ENCODE measurements around the gene PDYN. TPM values are rescaled to one million over a fixed set of nuclear protein-coding genes. Genes with fewer than 3 reads are reported as not detected.

PDYN gene
- total RNA-seq, 2 experiments from 2014 or later, result not detected

GRCh38 chr20:2005831-2006426, 12.1 kb upstream of the PDYN start:
- intact Hi-C loops (cut with micrococcal nuclease), result loop anchor here (1.0 to 10.0 kb wide), 3 partner anchors 89 to 203 kb away; no protein-coding TSS in a partner anchor
- CTCF ChIA-PET, result interaction anchor here (0.8 to 7.7 kb wide), 8 partner anchors 13 to 171 kb away, joined by 3 to 49 read pairs (median 4); no protein-coding TSS in a partner anchor
- H3K36me3 Mint-ChIP-seq (ENCODE audit: low read depth), result no peaks in the 10 kb centered on the region
- H3K4me3 Mint-ChIP-seq, result no peak overlapping the region
- peaks cover 25% of the 10 kb centered on the region for H3K27me3 Mint-ChIP-seq (ENCODE audit: low read depth)
- H3K9me3 Mint-ChIP-seq, result no peaks in the 10 kb centered on the region
- no peak overlapping the region for H3K27ac Mint-ChIP-seq
- DNase-seq, result peak; percentile 84
- no peaks in the 10 kb centered on the region for H3K4me1 Mint-ChIP-seq (ENCODE audit: low read depth)

- intact Hi-C loops (cut with micrococcal nuclease), result loop anchor here (10.0 kb wide), 1 partner anchor 89 kb away; no protein-coding TSS in a partner anchor
- no peak overlapping the region for H3K4me3 Mint-ChIP-seq
- H3K27ac Mint-ChIP-seq, result no peak overlapping the region
- H3K36me3 Mint-ChIP-seq (ENCODE audit: low read depth), result no peaks in the 10 kb centered on the region
- H3K4me1 Mint-ChIP-seq (ENCODE audit: low read depth), result no peaks in the 10 kb centered on the region
- CTCF ChIA-PET, result interaction anchor here (1.0 to 7.7 kb wide), 4 partner anchors 14 to 171 kb away, joined by 3 to 49 read pairs (median 6); no protein-coding TSS in a partner anchor
- peak; percentile 29 for DNase-seq
- H3K27me3 Mint-ChIP-seq (ENCODE audit: low read depth), result peaks cover 25% of the 10 kb centered on the region
- H3K9me3 Mint-ChIP-seq, result no peaks in the 10 kb centered on the region
Observed at GRCh38 chr20:2005359-2005758, 11.5 kb upstream of the PDYN start.

GRCh38 chr20:2004171-2004570, 10.3 kb upstream of the PDYN start:
- peaks cover 17% of the 10 kb centered on the region for H3K27me3 Mint-ChIP-seq (ENCODE audit: low read depth)
- CTCF ChIA-PET, result interaction anchor here (7.7 kb wide), 1 partner anchor 168 kb away, joined by 49 read pairs; no protein-coding TSS in a partner anchor
- intact Hi-C loops (cut with micrococcal nuclease), result loop anchor here (10.0 kb wide), 1 partner anchor 91 kb away; no protein-coding TSS in a partner anchor
- no peak overlapping the region for H3K4me3 Mint-ChIP-seq
- DNase-seq, result no peak
- no peaks in the 10 kb centered on the region for H3K9me3 Mint-ChIP-seq
- H3K36me3 Mint-ChIP-seq (ENCODE audit: low read depth), result no peaks in the 10 kb centered on the region
- H3K4me1 Mint-ChIP-seq (ENCODE audit: low read depth), result no peaks in the 10 kb centered on the region
- H3K27ac Mint-ChIP-seq, result no peak overlapping the region

GRCh38 chr20:2002365-2002764, 8.5 kb upstream of the PDYN start:
- no peaks in the 10 kb centered on the region for H3K36me3 Mint-ChIP-seq (ENCODE audit: low read depth)
- CTCF ChIA-PET, result interaction anchor here (0.9 to 1.5 kb wide), 3 partner anchors 37 to 171 kb away, joined by 3 to 6 read pairs (median 5); no protein-coding TSS in a partner anchor
- H3K27ac Mint-ChIP-seq, result no peak overlapping the region
- intact Hi-C loops (cut with micrococcal nuclease), result loop anchor here (10.0 kb wide), 1 partner anchor 92 kb away; no protein-coding TSS in a partner anchor
- H3K27me3 Mint-ChIP-seq (ENCODE audit: low read depth), result peaks cover 30% of the 10 kb centered on the region
- H3K4me1 Mint-ChIP-seq (ENCODE audit: low read depth), result no peaks in the 10 kb centered on the region
- no peak overlapping the region for H3K4me3 Mint-ChIP-seq
- no peak for DNase-seq
- no peaks in the 10 kb centered on the region for H3K9me3 Mint-ChIP-seq

DNA sequence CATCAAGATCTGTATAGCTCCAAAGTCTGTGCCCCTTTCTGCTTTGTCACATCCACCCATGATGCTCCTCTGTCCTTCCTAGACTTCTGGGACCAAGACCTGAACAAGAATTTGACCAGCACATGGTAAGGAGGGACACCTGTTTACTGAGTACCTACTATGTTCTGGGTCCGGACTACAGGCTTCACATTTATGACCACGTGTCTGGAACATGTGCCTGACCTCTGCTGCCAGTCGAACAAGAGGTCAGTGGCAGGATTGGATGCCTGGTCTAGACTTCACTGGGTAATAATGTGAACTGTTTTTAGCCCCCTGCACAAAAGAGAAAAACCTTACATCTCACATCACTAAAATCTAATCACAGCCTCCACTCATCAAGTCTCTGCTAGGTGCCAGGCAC, 7.3 kb upstream of the PDYN start:
- no peak overlapping the region for H3K27ac Mint-ChIP-seq
- no peak for DNase-seq
- H3K4me3 Mint-ChIP-seq, result no peak overlapping the region
- H3K27me3 Mint-ChIP-seq (ENCODE audit: low read depth), result peaks cover 32% of the 10 kb centered on the region
- H3K4me1 Mint-ChIP-seq (ENCODE audit: low read depth), result no peaks in the 10 kb centered on the region
- CTCF ChIA-PET, result interaction anchor here (1.3 to 1.5 kb wide), 2 partner anchors 36 to 171 kb away, joined by 5 to 6 read pairs; no protein-coding TSS in a partner anchor
- intact Hi-C loops (cut with micrococcal nuclease), result loop anchor here (10.0 kb wide), 1 partner anchor 94 kb away; no protein-coding TSS in a partner anchor
- no peaks in the 10 kb centered on the region for H3K36me3 Mint-ChIP-seq (ENCODE audit: low read depth)
- no peaks in the 10 kb centered on the region for H3K9me3 Mint-ChIP-seq

DNA sequence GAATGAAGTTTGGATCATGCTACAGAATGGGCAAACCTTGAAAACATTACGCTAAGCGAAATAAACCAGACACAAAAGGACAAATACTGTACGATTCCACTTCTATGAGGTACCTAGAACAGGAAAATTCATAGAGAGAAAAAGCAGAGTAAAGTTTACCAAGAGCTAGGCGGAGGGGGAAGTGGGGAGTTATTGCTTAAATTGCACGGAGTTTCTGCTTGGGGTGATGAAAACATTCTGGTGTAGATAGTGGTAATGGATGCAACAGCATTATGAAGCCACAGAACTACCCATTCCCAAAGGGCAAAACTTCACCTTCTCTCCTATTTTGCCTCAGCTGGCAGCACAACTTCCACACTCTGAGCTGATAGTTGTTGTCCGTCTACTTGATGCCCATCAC, 6.4 kb upstream of the PDYN start:
- no peak for DNase-seq
- CTCF ChIA-PET, result no interaction called here
- Mint-ChIP-seq H3K4me3 (no peak overlapping the region), H3K27ac (no peak overlapping the region), H3K27me3 (ENCODE audit: low read depth) (peaks cover 34% of the 10 kb centered on the region), H3K36me3 (ENCODE audit: low read depth) (no peaks in the 10 kb centered on the region), H3K4me1 (ENCODE audit: low read depth) (no peaks in the 10 kb centered on the region), H3K9me3 (no peaks in the 10 kb centered on the region)
- intact Hi-C loops (cut with micrococcal nuclease), result loop anchor here (10.0 kb wide), 1 partner anchor 95 kb away; no protein-coding TSS in a partner anchor

DNA sequence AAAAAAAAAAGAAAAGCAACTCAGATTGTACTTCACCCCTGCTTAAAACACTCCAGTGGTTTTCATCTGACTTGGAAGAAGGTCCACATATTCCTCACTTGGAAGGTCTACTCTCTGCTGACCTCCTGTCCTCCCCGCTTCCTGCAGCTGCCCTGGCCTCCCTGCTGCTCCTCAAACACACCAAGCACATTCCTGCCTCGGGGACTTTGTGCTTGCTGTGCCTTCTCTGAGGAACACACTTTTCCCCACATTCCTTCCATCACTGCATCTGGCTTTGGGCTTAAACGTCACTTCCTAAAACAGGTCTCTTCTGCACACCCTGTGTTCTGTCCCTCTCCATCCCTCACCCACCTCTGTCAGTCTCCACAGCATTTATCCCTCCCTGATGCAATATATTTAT, 4.9 kb upstream of the PDYN start:
- DNase-seq, result no peak
- Mint-ChIP-seq H3K4me1 (ENCODE audit: low read depth) (no peaks in the 10 kb centered on the region), H3K27ac (no peak overlapping the region), H3K9me3 (no peaks in the 10 kb centered on the region), H3K4me3 (no peak overlapping the region), H3K36me3 (ENCODE audit: low read depth) (no peaks in the 10 kb centered on the region), H3K27me3 (ENCODE audit: low read depth) (peaks cover 42% of the 10 kb centered on the region)
- intact Hi-C loops (cut with micrococcal nuclease), result no loop called here
- CTCF ChIA-PET, result no interaction called here

GRCh38 chr20:1998193-1998520, 4.3 kb upstream of the PDYN start:
- DNase-seq, result no peak
- H3K4me3 Mint-ChIP-seq, result no peak overlapping the region
- H3K36me3 Mint-ChIP-seq (ENCODE audit: low read depth), result no peaks in the 10 kb centered on the region
- CTCF ChIA-PET, result no interaction called here
- intact Hi-C loops (cut with micrococcal nuclease), result no loop called here
- no peaks in the 10 kb centered on the region for H3K4me1 Mint-ChIP-seq (ENCODE audit: low read depth)
- H3K27me3 Mint-ChIP-seq (ENCODE audit: low read depth), result peaks cover 47% of the 10 kb centered on the region
- no peak overlapping the region for H3K27ac Mint-ChIP-seq
- no peaks in the 10 kb centered on the region for H3K9me3 Mint-ChIP-seq

GRCh38 chr20:1997483-1998192, 3.8 kb upstream of the PDYN start:
- Mint-ChIP-seq H3K9me3 (no peaks in the 10 kb centered on the region), H3K36me3 (ENCODE audit: low read depth) (no peaks in the 10 kb centered on the region), H3K4me1 (ENCODE audit: low read depth) (no peaks in the 10 kb centered on the region), H3K27ac (no peak overlapping the region), H3K4me3 (no peak overlapping the region), H3K27me3 (ENCODE audit: low read depth) (peaks cover 49% of the 10 kb centered on the region)
- CTCF ChIA-PET, result no interaction called here
- intact Hi-C loops (cut with micrococcal nuclease), result no loop called here
- no peak for DNase-seq

- intact Hi-C loops (cut with micrococcal nuclease), result no loop called here
- Mint-ChIP-seq H3K9me3 (no peaks in the 10 kb centered on the region), H3K4me3 (no peak overlapping the region), H3K27ac (no peak overlapping the region), H3K27me3 (ENCODE audit: low read depth) (peaks cover 44% of the 10 kb centered on the region), H3K4me1 (ENCODE audit: low read depth) (no peaks in the 10 kb centered on the region), H3K36me3 (ENCODE audit: low read depth) (no peaks in the 10 kb centered on the region)
- CTCF ChIA-PET, result no interaction called here
- no peak for DNase-seq
Observed at GRCh38 chr20:1995531-1996310, 1.9 kb upstream of the PDYN start.

DNA sequence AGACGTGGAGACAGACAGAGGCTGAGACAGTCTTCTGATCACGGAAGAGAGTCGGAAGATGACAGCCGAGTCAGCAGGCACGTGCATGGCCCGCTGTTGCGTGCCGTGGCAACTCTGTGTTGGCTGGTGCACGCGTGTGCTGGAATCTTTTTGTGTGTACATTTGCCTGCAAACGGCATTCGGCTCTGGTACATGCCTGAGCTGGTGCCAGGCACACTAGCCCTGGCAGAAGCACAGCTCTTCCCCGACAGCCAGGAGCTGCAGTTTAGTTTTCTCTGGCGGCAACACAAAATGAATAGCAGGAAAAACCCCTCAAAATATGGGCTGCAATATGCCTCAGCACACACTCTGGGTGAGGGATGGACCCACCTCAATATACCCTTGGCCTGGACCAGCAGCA, 769 bp upstream of the PDYN start:
- Mint-ChIP-seq H3K36me3 (ENCODE audit: low read depth) (no peaks in the 10 kb centered on the region), H3K4me1 (ENCODE audit: low read depth) (no peaks in the 10 kb centered on the region), H3K4me3 (no peak overlapping the region), H3K9me3 (no peaks in the 10 kb centered on the region), H3K27ac (no peak overlapping the region), H3K27me3 (ENCODE audit: low read depth) (peaks cover 50% of the 10 kb centered on the region)
- no peak for DNase-seq
- CTCF ChIA-PET, result no interaction called here
- intact Hi-C loops (cut with micrococcal nuclease), result no loop called here

DNA sequence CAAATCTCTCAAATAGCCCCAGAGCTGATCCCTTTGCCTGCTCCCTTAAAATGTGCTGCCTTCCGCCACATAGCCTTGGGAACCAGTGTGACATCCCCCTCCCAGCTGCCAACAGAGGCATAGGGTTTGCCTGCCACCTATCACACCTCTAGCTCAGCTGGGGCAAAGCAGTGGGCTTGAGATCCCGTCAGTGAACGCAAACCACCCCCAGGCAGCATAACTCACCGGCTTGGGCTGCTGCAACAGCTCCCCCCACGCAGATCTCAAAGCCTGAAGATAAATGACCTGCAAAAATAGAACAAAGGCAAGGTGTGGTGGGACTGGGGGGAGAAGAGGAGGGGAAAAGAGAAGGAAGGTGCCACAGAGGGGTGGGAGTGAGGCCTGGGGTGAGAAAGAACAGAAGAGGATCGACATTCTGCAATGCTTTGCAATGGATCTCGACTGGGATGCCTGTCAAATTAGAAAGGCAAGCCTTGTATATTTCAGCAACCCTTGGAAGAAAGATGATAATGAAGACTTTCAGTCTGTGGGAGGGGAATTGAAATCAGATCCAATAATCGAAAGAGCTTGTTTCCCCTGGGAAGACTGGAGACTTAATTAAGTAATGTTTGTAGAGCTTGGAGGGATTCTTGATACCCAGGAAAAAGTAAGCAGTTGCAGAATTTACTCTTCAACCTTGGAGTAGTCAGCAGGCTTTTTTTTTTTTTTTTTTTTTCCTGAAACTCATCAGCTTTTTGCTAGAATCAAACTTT, 1.3 kb downstream of the PDYN start:
- CTCF ChIA-PET, result interaction anchor here (1.0 kb wide), 1 partner anchor 14 kb away, joined by 4 read pairs; no protein-coding TSS in a partner anchor
- no peaks in the 10 kb centered on the region for H3K9me3 Mint-ChIP-seq
- H3K27me3 Mint-ChIP-seq (ENCODE audit: low read depth), result peaks cover 39% of the 10 kb centered on the region
- no peak for DNase-seq
- H3K4me1 Mint-ChIP-seq (ENCODE audit: low read depth), result no peaks in the 10 kb centered on the region
- H3K36me3 Mint-ChIP-seq (ENCODE audit: low read depth), result no peaks in the 10 kb centered on the region
- intact Hi-C loops (cut with micrococcal nuclease), result no loop called here
- no peak overlapping the region for H3K4me3 Mint-ChIP-seq
- H3K27ac Mint-ChIP-seq, result no peak overlapping the region
